GM10248 (cell line): Measurements from ENCODE around the gene KDM6B.

ENCODE experiments used
- CTCF ChIA-PET: fragments of 300-600 bp; sonication (Branson Sonifier 250); formaldehyde crosslinking; extraction: SDS; loops from one replicate; lab custom pipeline; 2021; ENCODE audit warnings: antibody characterized with exemption; lab: Yijun Ruan, JAX
- POLR2A ChIA-PET: fragments of 350-650 bp; sonication (Branson Sonifier 250); formaldehyde crosslinking; extraction: SDS; loops from one replicate; lab custom pipeline; 2020; ENCODE audit warnings: antibody characterized with exemption; lab: Yijun Ruan, JAX
- DNase-seq: peaks from one replicate; pipeline ENCODE4 v3.0.0; 2012; ENCODE audit errors: extremely low spot score
- TF ChIP-seq, protein P1 (sequence below): IDR thresholded peaks from 2 replicates; pipeline ENCODE4 v1.5.1; 2012; ENCODE audit warnings: mild to moderate bottlenecking, low read depth; ENCODE audit errors: extremely low read depth, missing control alignments, control extremely low read depth

Gene KDM6B

GRCh38 chr17:7864995-7865650 is 31.1 kb downstream of the KDM6B start:
- ChIA-PET POLR2A (interaction anchor here (0.7 kb wide), 1 partner anchor 183 kb away, joined by 3 read pairs; no protein-coding TSS in a partner anchor), CTCF (interaction anchor here (1.0 to 8.9 kb wide), 10 partner anchors 13 to 195 kb away, joined by 3 to 121 read pairs (median 4); no protein-coding TSS in a partner anchor)
- TF ChIP-seq, protein P1, sequence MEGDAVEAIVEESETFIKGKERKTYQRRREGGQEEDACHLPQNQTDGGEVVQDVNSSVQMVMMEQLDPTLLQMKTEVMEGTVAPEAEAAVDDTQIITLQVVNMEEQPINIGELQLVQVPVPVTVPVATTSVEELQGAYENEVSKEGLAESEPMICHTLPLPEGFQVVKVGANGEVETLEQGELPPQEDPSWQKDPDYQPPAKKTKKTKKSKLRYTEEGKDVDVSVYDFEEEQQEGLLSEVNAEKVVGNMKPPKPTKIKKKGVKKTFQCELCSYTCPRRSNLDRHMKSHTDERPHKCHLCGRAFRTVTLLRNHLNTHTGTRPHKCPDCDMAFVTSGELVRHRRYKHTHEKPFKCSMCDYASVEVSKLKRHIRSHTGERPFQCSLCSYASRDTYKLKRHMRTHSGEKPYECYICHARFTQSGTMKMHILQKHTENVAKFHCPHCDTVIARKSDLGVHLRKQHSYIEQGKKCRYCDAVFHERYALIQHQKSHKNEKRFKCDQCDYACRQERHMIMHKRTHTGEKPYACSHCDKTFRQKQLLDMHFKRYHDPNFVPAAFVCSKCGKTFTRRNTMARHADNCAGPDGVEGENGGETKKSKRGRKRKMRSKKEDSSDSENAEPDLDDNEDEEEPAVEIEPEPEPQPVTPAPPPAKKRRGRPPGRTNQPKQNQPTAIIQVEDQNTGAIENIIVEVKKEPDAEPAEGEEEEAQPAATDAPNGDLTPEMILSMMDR: no peak
- DNase-seq: no peak

DNA sequence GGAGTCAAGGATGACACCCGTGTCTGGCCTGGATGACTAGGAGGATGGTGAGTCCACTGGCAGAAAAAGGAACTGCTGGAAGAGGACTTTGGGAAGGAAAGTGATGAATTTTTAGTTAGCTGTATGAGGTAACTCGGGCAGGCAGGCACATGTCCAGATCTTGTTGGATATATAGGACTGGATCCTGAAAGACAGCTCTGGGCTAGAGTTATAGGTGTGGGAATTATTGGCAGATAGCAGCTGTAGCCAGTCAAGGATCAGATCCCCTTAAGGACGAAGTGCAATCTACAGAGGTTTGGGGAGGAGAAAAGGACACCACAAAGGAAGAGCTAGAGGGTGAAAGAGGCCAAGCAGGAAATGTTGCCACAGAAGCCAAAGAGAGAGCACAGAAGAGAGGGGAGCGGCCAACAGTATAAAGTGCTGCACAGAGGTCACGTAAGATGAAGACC is 33.9 kb downstream of the KDM6B start:
- ChIA-PET POLR2A (no interaction called here), CTCF (interaction anchor here (0.7 to 5.3 kb wide), 6 partner anchors 8 to 189 kb away, joined by 4 to 38 read pairs (median 4); no protein-coding TSS in a partner anchor)
- TF ChIP-seq, protein P1: no peak
- no peak for DNase-seq

DNA sequence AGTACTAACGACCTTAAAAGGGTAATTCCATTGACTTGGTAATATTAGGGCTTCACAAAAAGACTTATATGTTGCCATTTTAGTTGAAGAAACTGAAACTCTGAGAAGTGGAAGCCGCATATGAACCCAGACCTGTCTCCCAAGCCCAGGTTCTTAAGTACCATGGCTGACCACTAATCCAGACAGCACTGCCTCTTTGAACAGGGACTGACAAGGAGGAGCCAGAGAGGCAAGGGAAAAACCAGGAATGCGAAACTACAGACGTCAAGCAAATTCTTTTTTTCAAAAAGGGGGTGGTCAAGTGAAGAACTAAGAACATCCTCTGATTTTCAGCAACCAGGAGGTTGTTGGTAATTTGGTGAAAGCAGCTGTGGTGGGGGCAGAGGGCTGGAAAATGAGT is 39.0 kb downstream of the KDM6B start:
- no peak for DNase-seq
- TF ChIP-seq, protein P1: no peak
- CTCF ChIA-PET: interaction anchor here (1.0 to 1.7 kb wide), 2 partner anchors 9 to 12 kb away, joined by 4 to 9 read pairs; no protein-coding TSS in a partner anchor
- POLR2A ChIA-PET: no interaction called here

GRCh38 chr17:7875804-7876370 is 41.9 kb downstream of the KDM6B start:
- POLR2A ChIA-PET: no interaction called here

GRCh38 chr17:7878234-7878633 is 44.2 kb downstream of the KDM6B start:
- POLR2A ChIA-PET: no interaction called here

More at GRCh38 chr17:7875804-7876370, 41.9 kb downstream of the KDM6B start:
- TF ChIP-seq, protein P1: no peak
- DNase-seq: no peak
- CTCF ChIA-PET: interaction anchor here (1.0 to 2.1 kb wide), 6 partner anchors 8 to 165 kb away, joined by 3 to 7 read pairs (median 4); partner anchors contain the start of gene NAA38

More at GRCh38 chr17:7878234-7878633, 44.2 kb downstream of the KDM6B start:
- DNase-seq: no peak
- TF ChIP-seq, protein P1: no peak
- CTCF ChIA-PET: interaction anchor here (1.2 to 1.6 kb wide), 2 partner anchors 13 to 17 kb away, joined by 3 to 4 read pairs; no protein-coding TSS in a partner anchor
